BE2C (cell line): ENCODE measurements around the gene PYGB.

ENCODE experiments used
- DNase-seq: peaks from one replicate; pipeline ENCODE4 v3.0.0-alpha.2; 2020
- H3K27me3 ChIP-seq: fragments of 250-450 bp; sonication (Bioruptor Pico); 2 replicates; pipeline ENCODE4 v1.5.1; 2020; ENCODE audit warnings: mild to moderate bottlenecking
- H3K36me3 ChIP-seq: fragments of 250-450 bp; sonication (Bioruptor Pico); 2 replicates; pipeline ENCODE4 v1.5.1; 2020; ENCODE audit warnings: mild to moderate bottlenecking
- H3K4me1 ChIP-seq: fragments of 250-450 bp; sonication (Bioruptor Pico); 2 replicates; pipeline ENCODE4 v1.5.1; 2020
- H3K4me3 ChIP-seq: 2 replicates; pipeline ENCODE4 v1.5.1; 2011; ENCODE audit warnings: low read depth, low read length
- H3K9me3 ChIP-seq: fragments of 250-450 bp; sonication (Bioruptor Pico); 2 replicates; pipeline ENCODE4 v1.5.1; 2020
- CTCF ChIP-seq: IDR thresholded peaks from 2 replicates; pipeline ENCODE4 v1.5.1; 2012; ENCODE audit warnings: mild to moderate bottlenecking, low read depth, low read length

The PYGB gene

GRCh38 chr20:25318471-25319240, 70.8 kb downstream of the PYGB start:
- Histone ChIP-seq H3K4me1 (peaks cover 3% of the 10 kb centered on the region; the same call in 1 of the 2 replicates), H3K36me3 (peaks cover 31% of the 10 kb centered on the region), H3K27me3 (no peaks in the 10 kb centered on the region), H3K4me3 (no peak overlapping the region), H3K9me3 (no peaks in the 10 kb centered on the region)
- DNase-seq: no peak
- TF ChIP-seq CTCF: no peak

- Histone ChIP-seq H3K9me3 (no peaks in the 10 kb centered on the region), H3K4me3 (no peak overlapping the region), H3K4me1 (peaks cover 3% of the 10 kb centered on the region; the same call in 1 of the 2 replicates), H3K36me3 (peaks cover 31% of the 10 kb centered on the region), H3K27me3 (no peaks in the 10 kb centered on the region)
- no peak for TF ChIP-seq CTCF
- no peak for DNase-seq
Observed at GRCh38 chr20:25319241-25320034, 71.6 kb downstream of the PYGB start.

GRCh38 chr20:25320035-25320800, 72.3 kb downstream of the PYGB start:
- Histone ChIP-seq H3K4me1 (peaks cover 3% of the 10 kb centered on the region; the same call in 1 of the 2 replicates), H3K27me3 (no peaks in the 10 kb centered on the region), H3K4me3 (no peak overlapping the region), H3K36me3 (peaks cover 31% of the 10 kb centered on the region), H3K9me3 (no peaks in the 10 kb centered on the region)
- TF ChIP-seq CTCF: no peak
- DNase-seq: no peak

- H3K36me3 ChIP-seq: peaks cover 31% of the 10 kb centered on the region
- H3K27me3 ChIP-seq: no peaks in the 10 kb centered on the region
- peaks cover 3% of the 10 kb centered on the region; the same call in 1 of the 2 replicates for H3K4me1 ChIP-seq
- H3K9me3 ChIP-seq: no peaks in the 10 kb centered on the region
- no peak for TF ChIP-seq CTCF
- H3K4me3 ChIP-seq: no peak overlapping the region
- DNase-seq: no peak
Observed at GRCh38 chr20:25321262-25321831, 73.5 kb downstream of the PYGB start.

GRCh38 chr20:25321991-25322390, 74.1 kb downstream of the PYGB start:
- H3K4me1 ChIP-seq: peaks cover 3% of the 10 kb centered on the region; the same call in 1 of the 2 replicates
- H3K27me3 ChIP-seq: no peaks in the 10 kb centered on the region
- no peak overlapping the region for H3K4me3 ChIP-seq
- TF ChIP-seq CTCF: no peak
- DNase-seq: no peak
- no peaks in the 10 kb centered on the region for H3K9me3 ChIP-seq
- H3K36me3 ChIP-seq: peaks cover 25% of the 10 kb centered on the region
